DMS53 (cell line): ENCODE measurements around the gene GFOD1.

ENCODE experiments used
- DNase-seq: peaks from one replicate; lab custom pipeline; 2025; lab: John Stamatoyannopoulos, UW

The GFOD1 gene

GRCh38 chr6:13485923-13486562, 1.4 kb downstream of the GFOD1 start:
- peak; percentile 81 for DNase-seq

GRCh38 chr6:13485303-13485702, 2.1 kb downstream of the GFOD1 start:
- DNase-seq = no peak

GRCh38 chr6:13484827-13485226, 2.6 kb downstream of the GFOD1 start:
- no peak for DNase-seq

GRCh38 chr6:13484138-13484708, 3.2 kb downstream of the GFOD1 start:
- no peak for DNase-seq

GRCh38 chr6:13480631-13481501, 6.5 kb downstream of the GFOD1 start:
- no peak for DNase-seq

- DNase-seq = no peak
Observed at GRCh38 chr6:13479971-13480434, 7.4 kb downstream of the GFOD1 start.

GRCh38 chr6:13479206-13479800, 8.1 kb downstream of the GFOD1 start:
- DNase-seq = no peak

- no peak for DNase-seq
Observed at GRCh38 chr6:13478525-13478966, 8.9 kb downstream of the GFOD1 start.

GRCh38 chr6:13474787-13475186, 12.6 kb downstream of the GFOD1 start:
- no peak for DNase-seq

GRCh38 chr6:13474360-13474759, 13.0 kb downstream of the GFOD1 start:
- DNase-seq = no peak

GRCh38 chr6:13473768-13474165, 13.6 kb downstream of the GFOD1 start:
- no peak for DNase-seq

GRCh38 chr6:13472976-13473767, 14.2 kb downstream of the GFOD1 start:
- DNase-seq = no peak

- DNase-seq = no peak
Observed at GRCh38 chr6:13472099-13472498, 15.3 kb downstream of the GFOD1 start.

- no peak for DNase-seq
Observed at GRCh38 chr6:13471184-13471583, 16.2 kb downstream of the GFOD1 start.

- DNase-seq = no peak
Observed at GRCh38 chr6:13470238-13471140, 16.9 kb downstream of the GFOD1 start.

- no peak for DNase-seq
Observed at GRCh38 chr6:13469693-13470092, 17.7 kb downstream of the GFOD1 start.

GRCh38 chr6:13468839-13469238, 18.6 kb downstream of the GFOD1 start:
- no peak for DNase-seq

GRCh38 chr6:13467216-13467600, 20.2 kb downstream of the GFOD1 start:
- DNase-seq = no peak

GRCh38 chr6:13466304-13467215, 20.8 kb downstream of the GFOD1 start:
- no peak for DNase-seq

GRCh38 chr6:13465734-13466133, 21.7 kb downstream of the GFOD1 start:
- no peak for DNase-seq
